AG10803 (cell line): Measurements from ENCODE around the gene KIAA1217.

Source experiments
- DNase-seq: peaks from one replicate; pipeline ENCODE4 v3.0.0; 2010; ENCODE audit warnings: low read depth
- H3K4me3 ChIP-seq: 2 replicates; pipeline ENCODE4 v1.5.1; 2011; ENCODE audit warnings: mild to moderate bottlenecking, low read length, control low read depth
- CTCF ChIP-seq: conservative IDR thresholded peaks from 2 replicates; pipeline ENCODE4 v1.5.1; 2011; ENCODE audit warnings: mild to moderate bottlenecking, low read length, control low read depth, inconsistent platforms

Gene KIAA1217

GRCh38 chr10:24597426-24597825 lies 388.5 kb downstream of the KIAA1217 start:
- H3K4me3 ChIP-seq: no peak overlapping the region
- TF ChIP-seq CTCF: no peak
- no peak for DNase-seq
